ENCODE measurements around the gene IL13RA1.

DNA sequence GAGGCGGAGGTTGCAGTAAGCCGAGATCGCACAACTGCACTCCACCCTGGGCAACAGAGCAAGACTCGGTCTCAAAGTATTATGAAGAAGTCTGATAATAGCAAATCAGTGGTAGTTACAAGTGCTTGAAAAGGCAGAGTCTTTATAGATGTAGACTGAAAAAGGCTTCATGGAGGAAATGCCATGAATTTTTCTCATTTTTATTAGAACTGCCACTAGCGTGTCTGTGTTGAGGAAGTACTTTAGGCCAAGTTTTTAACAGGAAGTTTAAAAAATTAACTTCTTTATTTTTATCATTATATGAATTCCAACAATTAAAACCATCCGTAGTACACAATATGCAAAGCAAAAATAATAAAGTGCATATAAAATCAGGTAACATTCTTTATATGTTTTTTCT is 32.8 kb upstream of the IL13RA1 start:
- TF ChIP-seq, protein P1, sequence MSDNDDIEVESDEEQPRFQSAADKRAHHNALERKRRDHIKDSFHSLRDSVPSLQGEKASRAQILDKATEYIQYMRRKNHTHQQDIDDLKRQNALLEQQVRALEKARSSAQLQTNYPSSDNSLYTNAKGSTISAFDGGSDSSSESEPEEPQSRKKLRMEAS (IDR thresholded peaks at IDR 0.05; ENCODE audit: low read depth, low read length): no peak
- TF ChIP-seq, protein P2, sequence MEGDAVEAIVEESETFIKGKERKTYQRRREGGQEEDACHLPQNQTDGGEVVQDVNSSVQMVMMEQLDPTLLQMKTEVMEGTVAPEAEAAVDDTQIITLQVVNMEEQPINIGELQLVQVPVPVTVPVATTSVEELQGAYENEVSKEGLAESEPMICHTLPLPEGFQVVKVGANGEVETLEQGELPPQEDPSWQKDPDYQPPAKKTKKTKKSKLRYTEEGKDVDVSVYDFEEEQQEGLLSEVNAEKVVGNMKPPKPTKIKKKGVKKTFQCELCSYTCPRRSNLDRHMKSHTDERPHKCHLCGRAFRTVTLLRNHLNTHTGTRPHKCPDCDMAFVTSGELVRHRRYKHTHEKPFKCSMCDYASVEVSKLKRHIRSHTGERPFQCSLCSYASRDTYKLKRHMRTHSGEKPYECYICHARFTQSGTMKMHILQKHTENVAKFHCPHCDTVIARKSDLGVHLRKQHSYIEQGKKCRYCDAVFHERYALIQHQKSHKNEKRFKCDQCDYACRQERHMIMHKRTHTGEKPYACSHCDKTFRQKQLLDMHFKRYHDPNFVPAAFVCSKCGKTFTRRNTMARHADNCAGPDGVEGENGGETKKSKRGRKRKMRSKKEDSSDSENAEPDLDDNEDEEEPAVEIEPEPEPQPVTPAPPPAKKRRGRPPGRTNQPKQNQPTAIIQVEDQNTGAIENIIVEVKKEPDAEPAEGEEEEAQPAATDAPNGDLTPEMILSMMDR (IDR thresholded peaks at IDR 0.05; ENCODE audit: low read depth, low read length): no peak
- TF ChIP-seq POLR2A (IDR thresholded peaks at IDR 0.05; ENCODE audit: extremely low read depth, insufficient read length): no peak

All from NB4 (cell line).